Activated naive CD8-positive, alpha-beta T cell (primary cell): ENCODE measurements around the gene TUBA1B.
A peak's percentile ranks its signal among the peaks of the same experiment; 100 is the strongest.

ENCODE experiments used
- H3K27ac Mint-ChIP-seq: one replicate; pipeline ENCODE4 v1.8.0; 2021; ENCODE audit warnings: mixed read lengths
- H3K27me3 Mint-ChIP-seq: one replicate; pipeline ENCODE4 v1.8.0; 2021; ENCODE audit warnings: mixed read lengths
- H3K36me3 Mint-ChIP-seq: one replicate; pipeline ENCODE4 v1.8.0; 2021; ENCODE audit warnings: mixed read lengths
- H3K4me1 Mint-ChIP-seq: one replicate; pipeline ENCODE4 v1.8.0; 2021; ENCODE audit warnings: low read depth, mixed read lengths
- H3K4me3 Mint-ChIP-seq: one replicate; pipeline ENCODE4 v1.8.0; 2021; ENCODE audit warnings: mild to moderate bottlenecking, mixed read lengths
- H3K9me3 Mint-ChIP-seq: one replicate; pipeline ENCODE4 v1.8.0; 2021; ENCODE audit warnings: low read depth, mixed read lengths

TUBA1B gene

DNA sequence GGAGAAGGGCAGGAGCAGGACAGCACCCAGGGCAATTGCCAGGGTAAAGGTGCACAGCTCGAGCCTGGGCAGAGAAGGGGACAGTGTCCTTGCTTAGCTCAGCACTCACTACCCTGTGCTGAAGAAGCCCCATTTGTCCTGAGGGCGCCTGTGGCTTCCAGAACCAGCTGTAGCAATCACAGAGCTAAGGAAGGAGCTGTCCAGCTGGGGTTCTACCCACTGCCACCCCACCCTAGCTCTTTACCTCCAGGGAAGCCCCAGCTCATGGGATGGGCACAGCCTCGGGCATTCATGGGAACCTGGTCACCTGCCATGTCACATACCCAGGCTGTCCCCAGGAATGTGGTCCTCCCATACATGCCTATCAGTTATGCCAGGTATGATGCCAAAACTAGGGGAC, 26.4 kb downstream of the TUBA1B start:
- H3K4me3 Mint-ChIP-seq = no peak overlapping the region
- peaks cover 24% of the 10 kb centered on the region for H3K4me1 Mint-ChIP-seq
- H3K27me3 Mint-ChIP-seq = no peaks in the 10 kb centered on the region
- no peak overlapping the region for H3K27ac Mint-ChIP-seq
- peaks cover 2% of the 10 kb centered on the region for H3K36me3 Mint-ChIP-seq
- H3K9me3 Mint-ChIP-seq = no peaks in the 10 kb centered on the region

DNA sequence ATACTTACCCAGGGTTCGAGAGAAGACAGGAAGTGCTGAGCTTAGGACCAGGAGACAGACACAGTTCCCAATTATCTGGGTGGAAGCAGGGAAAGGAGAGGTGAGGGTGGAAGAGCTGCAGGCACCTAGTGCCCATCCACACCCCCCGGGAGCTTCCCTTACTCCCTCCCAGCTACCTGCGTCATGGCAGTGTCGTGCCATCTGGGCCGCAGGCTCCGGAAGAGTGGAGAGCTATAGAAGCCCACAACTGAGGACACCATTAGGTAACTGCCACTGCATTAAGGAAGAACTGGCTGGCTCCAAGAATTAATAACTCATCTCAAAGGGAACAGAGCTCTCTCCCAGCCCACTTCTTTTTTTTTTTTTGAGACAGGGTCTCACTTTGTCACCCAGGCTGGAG, 30.8 kb downstream of the TUBA1B start:
- no peak overlapping the region for H3K4me3 Mint-ChIP-seq
- no peak overlapping the region for H3K27ac Mint-ChIP-seq
- H3K4me1 Mint-ChIP-seq = peaks cover 1% of the 10 kb centered on the region
- no peaks in the 10 kb centered on the region for H3K9me3 Mint-ChIP-seq
- peaks cover 4% of the 10 kb centered on the region for H3K36me3 Mint-ChIP-seq
- no peaks in the 10 kb centered on the region for H3K27me3 Mint-ChIP-seq

DNA sequence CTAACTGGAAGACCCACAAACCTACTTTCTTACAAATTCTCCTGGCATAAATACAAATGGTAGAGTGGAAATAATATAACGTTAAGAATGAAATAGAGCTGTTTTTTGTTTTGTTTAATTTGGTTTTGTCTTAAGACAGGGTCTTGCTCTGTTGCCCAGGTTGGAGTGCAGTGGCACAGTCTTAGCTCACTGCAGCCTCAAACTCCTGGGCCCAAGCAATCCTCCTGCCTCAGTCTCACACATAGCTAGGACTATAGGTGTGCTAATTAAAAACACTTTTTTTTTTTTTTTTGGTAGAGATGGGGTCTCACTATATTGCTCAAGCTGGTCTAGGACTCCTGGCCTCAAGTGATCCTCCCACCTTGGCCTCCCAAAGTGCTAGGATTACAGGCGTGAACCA, 32.5 kb downstream of the TUBA1B start:
- Mint-ChIP-seq H3K36me3 (peaks cover 3% of the 10 kb centered on the region), H3K4me1 (peaks cover 13% of the 10 kb centered on the region), H3K9me3 (no peaks in the 10 kb centered on the region), H3K27me3 (peaks cover 7% of the 10 kb centered on the region), H3K4me3 (no peak overlapping the region), H3K27ac (no peak overlapping the region)

DNA sequence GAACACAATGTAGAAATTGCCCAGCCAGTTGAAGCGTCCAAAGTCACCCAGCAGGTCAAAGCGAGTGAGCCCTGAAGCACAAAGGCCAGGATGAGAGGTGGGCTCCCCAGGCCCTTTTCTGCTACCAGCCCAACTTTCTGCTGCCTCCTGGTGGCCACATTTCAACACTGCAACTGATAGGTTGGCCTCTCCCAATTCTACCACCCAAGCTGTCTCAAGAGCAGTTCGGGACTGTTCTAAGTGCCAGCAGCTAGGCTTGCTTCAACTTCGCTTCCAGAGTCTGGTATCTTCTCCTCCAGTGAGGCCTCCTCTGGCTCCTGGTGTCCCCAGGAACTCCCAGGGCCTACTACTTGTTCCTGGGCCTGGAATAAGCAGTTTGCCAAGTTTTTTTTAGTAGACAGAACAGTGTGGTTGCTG, 33.2 kb downstream of the TUBA1B start:
- Mint-ChIP-seq H3K27ac (no peak overlapping the region), H3K36me3 (peaks cover 3% of the 10 kb centered on the region), H3K4me1 (peaks cover 19% of the 10 kb centered on the region), H3K9me3 (no peaks in the 10 kb centered on the region), H3K4me3 (no peak overlapping the region), H3K27me3 (peaks cover 11% of the 10 kb centered on the region)

DNA sequence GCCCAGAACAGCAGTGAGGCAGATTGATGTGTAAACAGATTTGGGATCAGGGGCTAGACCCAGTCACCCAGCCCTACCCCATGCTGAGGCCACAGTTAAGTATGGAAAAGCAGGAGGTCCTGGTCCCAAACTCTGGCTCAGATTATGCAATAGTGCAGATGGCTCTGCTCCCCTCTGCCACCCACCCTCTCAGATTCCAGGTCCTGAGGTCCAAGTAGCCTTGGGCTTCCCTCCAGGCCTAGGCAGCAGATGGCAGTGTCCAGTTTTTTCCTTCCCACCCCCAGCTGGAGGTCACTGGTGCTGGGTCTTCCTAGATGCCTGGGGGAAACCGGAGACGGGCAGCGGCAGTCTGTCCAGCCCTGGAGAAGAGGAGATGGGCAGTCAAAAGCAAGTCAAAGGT, 33.8 kb downstream of the TUBA1B start:
- H3K4me1 Mint-ChIP-seq = peaks cover 22% of the 10 kb centered on the region
- no peaks in the 10 kb centered on the region for H3K9me3 Mint-ChIP-seq
- H3K27me3 Mint-ChIP-seq = peaks cover 11% of the 10 kb centered on the region
- no peak overlapping the region for H3K27ac Mint-ChIP-seq
- peaks cover 3% of the 10 kb centered on the region for H3K36me3 Mint-ChIP-seq
- no peak overlapping the region for H3K4me3 Mint-ChIP-seq

DNA sequence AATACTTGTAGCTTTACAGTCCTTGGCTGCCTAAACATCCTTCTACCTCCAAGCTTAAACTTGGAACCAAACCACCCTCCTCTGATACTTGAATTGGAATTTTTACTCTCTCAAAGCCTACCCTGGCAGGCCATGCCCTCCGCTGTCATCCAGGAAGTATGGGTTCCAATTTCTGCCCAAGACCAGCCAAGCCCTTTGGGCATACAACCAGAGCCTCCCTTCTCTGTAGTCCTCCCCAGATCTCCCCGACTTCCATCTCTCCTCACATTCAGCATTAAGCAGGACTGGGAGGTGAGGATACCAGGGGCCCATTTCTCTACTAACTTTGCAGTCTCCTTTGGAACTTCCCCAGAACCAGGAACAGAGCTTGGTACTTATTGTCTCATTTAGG, 36.2 kb downstream of the TUBA1B start:
- Mint-ChIP-seq H3K36me3 (peaks cover 3% of the 10 kb centered on the region), H3K27ac (no peak overlapping the region), H3K9me3 (no peaks in the 10 kb centered on the region), H3K27me3 (peaks cover 20% of the 10 kb centered on the region), H3K4me1 (peaks cover 34% of the 10 kb centered on the region), H3K4me3 (peak overlapping the region; percentile 27)

DNA sequence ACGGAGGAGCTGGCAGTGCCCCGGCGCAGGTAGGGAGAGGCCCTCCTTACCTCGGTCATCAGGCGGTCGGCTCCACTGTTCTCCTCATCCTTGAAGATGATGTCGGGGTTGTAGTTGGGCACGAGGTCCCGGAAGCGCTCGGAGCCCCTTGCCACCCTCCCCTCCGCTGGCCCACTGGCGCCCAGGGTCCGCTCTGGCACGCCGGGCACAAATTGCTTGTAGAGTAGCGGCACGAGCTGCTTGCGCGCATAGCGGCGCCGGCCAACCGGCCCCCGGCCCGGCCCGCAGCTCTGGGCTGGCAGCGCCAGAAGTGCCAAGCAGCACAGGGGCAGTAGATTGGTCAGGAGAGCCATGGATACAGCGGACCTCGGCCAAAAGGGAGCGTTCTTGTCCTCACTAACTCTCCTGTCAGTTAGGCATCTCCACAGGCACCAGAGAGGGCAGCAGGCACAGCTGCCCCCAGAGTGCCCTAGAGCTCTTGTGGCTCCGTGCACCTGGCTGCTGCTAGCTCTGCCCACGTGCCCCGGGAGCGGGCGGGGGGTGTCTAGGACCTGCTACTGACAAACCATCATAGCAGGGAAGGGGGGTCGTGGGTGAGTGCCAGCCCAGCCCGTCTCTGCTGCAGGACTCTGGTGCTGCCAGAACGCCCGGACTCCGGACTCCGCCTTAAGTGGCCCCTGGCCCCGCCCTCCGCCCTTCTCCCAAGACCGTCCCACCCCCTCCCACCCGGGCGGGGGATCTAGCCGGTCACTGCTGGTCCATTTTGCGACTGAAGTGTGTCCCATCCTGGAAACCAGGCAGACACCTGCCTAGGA, 36.8 kb downstream of the TUBA1B start, which contains the start of gene DHH:
TSS of gene DHH (minus strand) at position 642 of the 815 bp plus-strand sequence. CDS start at position 353, 289 bp downstream.
- Mint-ChIP-seq H3K27ac (no peak within 1 kb of the TSS), H3K9me3 (no peaks in the 10 kb centered on the region), H3K4me1 (peaks cover 38% of the 10 kb centered on the region), H3K27me3 (peaks cover 22% of the 10 kb centered on the region), H3K36me3 (peaks cover 3% of the 10 kb centered on the region), H3K4me3 (peak within 1 kb of the TSS; percentile 47)

DNA sequence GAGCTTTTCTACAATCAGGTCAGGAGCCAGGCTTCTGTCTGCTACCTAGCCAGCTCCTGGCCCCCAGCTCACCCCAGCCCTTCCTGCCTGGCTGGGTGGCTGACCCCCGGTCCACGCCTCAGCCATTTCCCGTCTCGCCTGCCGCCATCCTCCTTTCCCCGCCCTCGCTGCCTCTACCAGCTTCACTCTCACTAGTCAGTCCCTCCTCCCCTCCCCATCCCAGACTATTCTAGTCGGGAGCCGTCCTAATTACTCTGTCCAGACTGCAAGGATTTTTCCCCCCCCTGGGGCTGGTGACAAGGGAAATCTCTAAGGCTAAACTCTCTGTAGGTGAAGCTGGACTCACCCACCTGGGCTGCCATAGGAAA, 37.4 kb downstream of the TUBA1B start:
- Mint-ChIP-seq H3K36me3 (peaks cover 3% of the 10 kb centered on the region), H3K4me3 (peak overlapping the region; percentile 47), H3K27ac (no peak overlapping the region), H3K27me3 (peaks cover 23% of the 10 kb centered on the region), H3K4me1 (peaks cover 40% of the 10 kb centered on the region), H3K9me3 (no peaks in the 10 kb centered on the region)

DNA sequence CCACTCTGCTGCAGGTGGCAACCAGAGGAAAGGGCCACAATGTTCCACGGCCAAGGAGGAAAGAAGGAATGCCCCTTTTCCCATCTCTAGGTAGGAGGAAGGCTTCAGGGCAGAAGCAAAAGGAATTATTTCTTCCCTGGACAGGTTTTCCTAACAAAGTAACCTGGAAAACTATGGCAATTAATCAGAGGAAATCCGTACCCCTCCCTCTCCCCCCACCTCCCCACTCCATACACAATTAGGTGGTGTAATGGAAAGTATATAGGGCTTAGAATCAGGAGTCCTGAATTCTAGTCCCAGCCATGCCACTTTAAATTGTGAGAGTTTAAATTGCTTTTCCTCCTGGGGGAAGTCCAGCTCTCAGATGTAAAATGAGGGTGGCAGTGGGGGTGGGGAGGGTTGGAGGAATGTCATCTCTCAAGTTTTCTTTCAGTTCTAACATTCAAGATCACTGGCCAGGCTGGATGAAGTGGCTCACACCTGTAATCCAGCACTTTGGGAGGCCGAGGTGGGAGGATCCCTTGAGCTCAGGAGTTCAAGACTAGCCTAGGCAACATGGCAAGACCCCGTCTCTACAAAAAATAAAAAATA, 38.3 kb downstream of the TUBA1B start:
- H3K36me3 Mint-ChIP-seq = peaks cover 3% of the 10 kb centered on the region
- peaks cover 25% of the 10 kb centered on the region for H3K27me3 Mint-ChIP-seq
- H3K9me3 Mint-ChIP-seq = no peaks in the 10 kb centered on the region
- H3K4me3 Mint-ChIP-seq = no peak overlapping the region
- H3K27ac Mint-ChIP-seq = no peak overlapping the region
- peaks cover 48% of the 10 kb centered on the region for H3K4me1 Mint-ChIP-seq

DNA sequence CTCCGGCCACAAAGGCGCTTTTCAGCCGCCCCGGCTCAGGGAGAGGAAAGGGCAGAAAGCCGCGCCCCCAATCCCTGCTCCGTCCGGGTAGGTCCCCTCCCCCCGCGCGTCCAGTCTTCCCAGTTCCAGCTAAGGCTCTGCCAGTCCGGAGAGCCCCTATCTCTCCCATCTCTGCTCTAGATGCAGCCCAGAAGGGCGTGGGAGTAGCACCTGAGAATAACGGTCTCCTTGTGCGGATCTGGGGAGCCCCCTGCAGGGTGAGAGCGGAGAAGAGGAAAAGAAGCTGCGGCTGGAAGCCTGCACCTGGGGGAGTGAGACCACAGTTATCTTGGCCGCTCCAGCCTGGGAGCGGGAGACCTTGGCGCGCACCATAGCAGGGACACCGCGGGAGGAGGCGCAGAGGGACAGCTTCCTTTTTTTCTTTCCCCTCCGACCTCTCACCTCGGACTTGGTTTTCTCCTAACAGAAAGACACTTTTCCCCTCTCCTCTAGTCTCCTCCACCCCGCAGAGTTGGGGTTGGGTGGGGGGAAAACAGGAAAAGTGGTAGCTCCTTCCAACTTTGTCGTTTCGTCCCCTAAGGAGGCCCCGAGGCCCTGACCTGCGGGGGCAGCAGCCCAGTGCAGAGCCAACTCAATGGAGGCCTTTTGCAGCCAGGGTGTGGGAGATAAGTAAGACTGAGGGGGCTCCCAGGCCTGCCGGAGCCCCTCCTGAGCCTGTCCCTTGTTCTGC, 38.9 kb downstream of the TUBA1B start:
- peaks cover 25% of the 10 kb centered on the region for H3K27me3 Mint-ChIP-seq
- H3K4me1 Mint-ChIP-seq = peaks cover 53% of the 10 kb centered on the region
- peak overlapping the region; percentile 35 for H3K4me3 Mint-ChIP-seq
- H3K27ac Mint-ChIP-seq = no peak overlapping the region
- peaks cover 3% of the 10 kb centered on the region for H3K36me3 Mint-ChIP-seq
- no peaks in the 10 kb centered on the region for H3K9me3 Mint-ChIP-seq

DNA sequence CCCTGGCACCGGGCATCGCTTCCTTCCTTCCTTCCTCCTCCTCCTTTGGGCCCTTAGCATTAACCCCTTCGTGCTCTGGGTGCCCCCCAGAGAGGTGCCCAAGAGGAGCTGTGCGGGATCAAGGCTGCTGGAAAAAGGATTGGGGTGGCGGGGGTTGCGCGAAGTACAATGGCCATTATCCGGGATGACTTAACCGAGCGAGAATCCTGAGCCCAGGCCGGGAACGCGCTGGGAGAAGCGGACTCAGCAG, 39.4 kb downstream of the TUBA1B start:
- H3K27ac Mint-ChIP-seq = no peak overlapping the region
- H3K9me3 Mint-ChIP-seq = no peaks in the 10 kb centered on the region
- no peak overlapping the region for H3K4me3 Mint-ChIP-seq
- peaks cover 25% of the 10 kb centered on the region for H3K27me3 Mint-ChIP-seq
- H3K4me1 Mint-ChIP-seq = peaks cover 54% of the 10 kb centered on the region
- H3K36me3 Mint-ChIP-seq = peaks cover 3% of the 10 kb centered on the region

DNA sequence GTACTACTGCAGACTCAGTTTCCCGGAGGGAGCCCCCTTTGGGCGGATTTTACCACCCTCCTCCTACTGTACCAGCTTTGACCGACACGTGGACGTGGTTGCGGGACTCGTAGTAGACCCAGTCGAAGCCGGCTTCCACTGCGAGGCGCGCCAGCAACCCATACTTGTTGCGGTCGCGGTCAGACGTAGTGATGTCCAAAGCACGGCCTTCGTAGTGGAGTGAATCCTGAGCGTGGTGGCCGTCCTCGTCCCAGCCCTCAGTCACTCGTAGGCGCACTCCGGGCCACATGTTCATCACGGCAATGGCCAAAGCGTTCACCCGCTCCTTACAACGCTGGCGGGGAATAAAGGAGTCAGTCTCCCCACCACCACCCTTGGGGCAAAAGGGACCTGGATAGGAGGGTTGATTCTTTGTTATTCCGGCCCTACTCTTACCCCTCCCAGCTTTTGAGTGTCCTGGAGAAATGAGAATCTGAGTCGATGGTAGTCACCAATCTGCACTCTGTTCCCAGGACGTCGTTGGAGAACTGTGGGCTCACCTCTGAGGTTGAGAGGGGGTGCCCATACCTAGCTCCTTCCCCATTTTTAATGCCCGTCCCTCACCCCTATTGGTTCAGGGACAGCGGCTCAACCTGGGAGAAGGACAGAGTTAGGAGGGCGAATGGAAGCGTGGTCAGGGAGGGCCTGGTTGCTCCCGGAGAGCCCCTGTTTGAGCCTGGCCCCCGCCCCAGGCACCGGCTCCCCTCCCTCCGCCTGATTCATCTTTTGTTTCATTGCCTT, 39.9 kb downstream of the TUBA1B start:
- Mint-ChIP-seq H3K4me1 (peaks cover 54% of the 10 kb centered on the region), H3K36me3 (peaks cover 3% of the 10 kb centered on the region), H3K4me3 (peak overlapping the region; percentile 60), H3K27me3 (peaks cover 25% of the 10 kb centered on the region), H3K9me3 (no peaks in the 10 kb centered on the region), H3K27ac (no peak overlapping the region)

DNA sequence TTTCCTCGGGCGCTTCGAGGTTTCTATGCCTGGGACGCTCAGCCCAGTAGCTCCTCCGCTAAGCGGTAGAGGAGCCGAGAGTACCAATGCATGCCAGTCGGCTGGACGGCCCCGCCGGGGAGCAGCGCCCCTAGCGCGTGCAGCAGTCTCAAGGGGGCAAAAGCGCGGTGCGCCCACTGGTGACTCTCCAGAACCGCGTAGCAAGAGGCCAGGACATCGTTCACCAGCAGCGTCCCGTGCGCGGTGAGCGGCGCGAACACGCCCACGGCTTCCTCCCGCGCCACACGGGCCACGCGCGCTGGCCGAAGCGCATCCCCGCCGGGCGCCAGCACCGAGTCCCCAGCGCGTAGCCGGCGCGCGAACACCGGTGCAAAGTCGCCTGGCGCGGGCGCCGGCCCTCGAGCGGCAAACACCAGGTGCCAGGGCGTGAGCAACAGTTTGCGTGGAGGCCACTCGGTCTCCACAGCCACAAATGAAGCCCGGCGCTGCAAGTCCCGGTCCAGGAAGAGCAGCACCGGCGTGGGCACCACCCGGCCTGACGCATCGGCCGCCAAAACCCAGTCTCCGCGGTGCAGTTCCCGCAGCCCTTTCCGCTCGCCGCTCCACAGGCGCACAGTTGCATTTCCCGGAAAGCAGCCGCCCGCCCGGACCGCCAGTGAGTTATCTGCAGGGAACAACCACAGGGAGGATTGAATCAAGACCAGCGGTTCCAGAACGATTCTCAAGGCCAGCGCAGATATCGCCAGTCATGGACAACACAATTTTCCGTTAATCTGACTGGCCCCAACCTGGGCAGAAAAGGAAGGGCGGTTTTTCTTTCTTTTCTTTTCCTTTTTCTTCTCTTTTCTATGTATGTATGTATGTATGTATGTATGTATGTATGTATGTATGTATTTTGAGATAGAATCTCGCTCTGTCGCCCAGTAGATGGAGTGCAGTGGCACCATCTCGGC, 41.1 kb downstream of the TUBA1B start:
- no peaks in the 10 kb centered on the region for H3K36me3 Mint-ChIP-seq
- no peak overlapping the region for H3K27ac Mint-ChIP-seq
- H3K9me3 Mint-ChIP-seq = no peaks in the 10 kb centered on the region
- H3K4me3 Mint-ChIP-seq = peak overlapping the region; percentile 82
- H3K27me3 Mint-ChIP-seq = peaks cover 23% of the 10 kb centered on the region
- H3K4me1 Mint-ChIP-seq = peaks cover 50% of the 10 kb centered on the region

DNA sequence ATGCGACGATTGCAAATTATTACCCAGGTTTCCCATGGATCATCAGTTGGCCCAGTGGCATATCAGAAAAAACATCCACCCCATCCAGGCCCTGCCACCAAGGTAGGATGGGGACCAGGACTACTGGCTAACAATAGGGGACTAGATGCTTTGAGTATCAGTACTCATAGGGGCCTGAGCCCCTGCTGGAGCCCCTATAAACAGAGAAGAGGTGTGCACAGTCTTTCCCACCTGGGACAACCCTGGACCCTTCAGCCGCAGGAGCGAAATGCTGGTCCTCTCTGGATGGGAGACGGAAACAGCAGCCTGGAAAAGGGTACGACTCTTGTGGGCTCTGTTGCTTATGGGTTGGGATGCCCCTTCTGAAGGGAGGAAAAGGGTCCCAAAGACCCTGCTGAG, 42.3 kb downstream of the TUBA1B start:
- no peaks in the 10 kb centered on the region for H3K9me3 Mint-ChIP-seq
- peaks cover 44% of the 10 kb centered on the region for H3K4me1 Mint-ChIP-seq
- no peak overlapping the region for H3K4me3 Mint-ChIP-seq
- peaks cover 20% of the 10 kb centered on the region for H3K27me3 Mint-ChIP-seq
- H3K27ac Mint-ChIP-seq = no peak overlapping the region
- H3K36me3 Mint-ChIP-seq = no peaks in the 10 kb centered on the region
